NCI-H524 (cell line): ENCODE data around the gene ASCL2.

Experiments
- DNase-seq, 2 experiments: peaks; one replicate each; lab custom pipeline; 2025; lab: John Stamatoyannopoulos, UW

ASCL2 gene

DNA sequence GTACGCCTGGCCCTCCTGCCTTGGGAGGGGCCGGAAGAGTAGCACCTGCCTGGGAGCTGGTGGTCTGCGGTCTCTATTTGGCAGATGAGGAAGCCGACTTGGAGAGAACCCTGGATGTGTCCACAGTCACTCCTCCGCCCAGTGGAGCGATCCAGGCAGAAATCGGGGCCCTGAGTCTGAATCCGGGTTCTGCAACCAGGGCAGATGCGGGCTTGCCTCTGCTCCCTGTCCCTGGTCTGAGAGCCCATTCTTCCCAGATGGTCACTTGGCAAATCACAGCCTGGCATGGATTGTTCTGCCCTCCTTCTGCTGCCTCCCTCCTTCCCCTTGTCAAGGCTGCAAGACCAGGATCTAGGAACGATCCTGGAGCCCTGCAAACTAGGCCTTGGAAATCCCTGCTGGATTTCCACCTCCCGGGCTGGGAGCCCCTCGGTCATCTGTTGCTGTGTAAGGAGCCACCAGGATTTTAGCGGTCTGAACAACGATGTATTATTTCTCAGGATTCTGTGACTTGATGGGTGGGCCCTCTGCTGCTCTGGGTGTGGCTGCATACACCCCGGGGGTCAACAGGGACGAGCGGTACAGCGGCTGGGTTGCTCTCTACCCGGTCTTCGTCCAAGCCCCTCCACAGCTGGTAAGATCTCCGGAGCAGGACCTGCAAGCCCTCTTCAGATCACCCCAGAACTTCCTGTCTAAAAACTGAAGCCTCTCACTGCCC lies 2.0 kb upstream of the ASCL2 start:
- DNase-seq: no peak

DNA sequence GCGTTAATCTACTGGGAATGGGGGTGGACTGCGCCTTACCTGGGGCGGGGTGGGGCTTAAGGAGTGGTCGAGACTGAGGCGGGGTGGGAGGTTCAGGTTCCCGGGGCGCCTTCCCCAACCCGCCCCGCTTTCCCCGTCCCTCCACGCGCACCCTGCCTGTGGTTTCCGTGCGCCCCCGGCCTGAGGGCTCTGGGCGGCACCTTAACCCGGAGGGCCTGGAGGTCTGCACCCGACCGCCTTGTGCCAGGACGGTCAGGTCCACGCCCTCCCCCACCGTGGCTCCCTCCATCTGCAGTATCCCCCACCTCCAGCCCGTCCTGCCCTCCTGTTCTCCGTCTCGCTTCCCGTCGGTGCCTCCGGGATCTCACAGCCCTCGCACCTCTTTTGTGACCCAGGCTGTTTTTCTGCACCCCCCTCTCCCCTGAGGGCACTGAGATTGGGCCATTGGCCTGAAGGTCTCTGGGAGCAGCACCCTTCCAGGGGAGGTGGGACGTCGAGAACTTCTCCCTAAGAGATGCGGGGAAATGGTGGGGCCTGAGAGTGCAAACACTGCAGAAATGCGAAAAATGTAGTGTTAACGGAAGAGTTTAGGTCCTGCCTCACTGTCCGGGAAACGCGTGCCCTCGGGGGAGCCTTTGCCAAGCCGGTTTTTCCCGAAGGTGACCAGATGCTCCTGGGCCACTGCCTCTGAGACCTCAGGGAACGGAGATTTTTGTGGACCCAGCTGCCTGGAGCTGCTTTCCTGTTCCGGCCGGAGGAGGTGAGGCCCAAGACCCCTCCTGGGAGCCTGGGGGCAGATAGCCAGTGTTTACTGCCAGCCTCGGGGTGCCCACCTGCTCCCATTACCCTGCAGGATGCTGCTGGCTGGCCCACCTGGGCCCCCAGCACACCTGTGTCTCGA lies 1.2 kb upstream of the ASCL2 start:
- no peak for DNase-seq

DNA sequence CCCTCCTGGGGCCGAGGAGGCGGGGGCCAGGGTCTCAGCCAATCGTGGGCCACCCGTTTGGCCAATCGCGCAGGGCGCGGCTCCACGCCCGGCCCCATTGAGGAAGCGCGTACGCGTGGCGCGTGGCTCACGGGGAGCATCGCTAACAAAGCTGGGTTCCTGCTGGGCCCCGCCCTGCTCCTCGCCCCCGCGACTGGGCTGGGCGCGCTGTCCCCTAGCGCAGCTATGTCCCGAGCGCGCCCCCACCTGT lies 614 bp upstream of the ASCL2 start:
- no peak for DNase-seq

DNA sequence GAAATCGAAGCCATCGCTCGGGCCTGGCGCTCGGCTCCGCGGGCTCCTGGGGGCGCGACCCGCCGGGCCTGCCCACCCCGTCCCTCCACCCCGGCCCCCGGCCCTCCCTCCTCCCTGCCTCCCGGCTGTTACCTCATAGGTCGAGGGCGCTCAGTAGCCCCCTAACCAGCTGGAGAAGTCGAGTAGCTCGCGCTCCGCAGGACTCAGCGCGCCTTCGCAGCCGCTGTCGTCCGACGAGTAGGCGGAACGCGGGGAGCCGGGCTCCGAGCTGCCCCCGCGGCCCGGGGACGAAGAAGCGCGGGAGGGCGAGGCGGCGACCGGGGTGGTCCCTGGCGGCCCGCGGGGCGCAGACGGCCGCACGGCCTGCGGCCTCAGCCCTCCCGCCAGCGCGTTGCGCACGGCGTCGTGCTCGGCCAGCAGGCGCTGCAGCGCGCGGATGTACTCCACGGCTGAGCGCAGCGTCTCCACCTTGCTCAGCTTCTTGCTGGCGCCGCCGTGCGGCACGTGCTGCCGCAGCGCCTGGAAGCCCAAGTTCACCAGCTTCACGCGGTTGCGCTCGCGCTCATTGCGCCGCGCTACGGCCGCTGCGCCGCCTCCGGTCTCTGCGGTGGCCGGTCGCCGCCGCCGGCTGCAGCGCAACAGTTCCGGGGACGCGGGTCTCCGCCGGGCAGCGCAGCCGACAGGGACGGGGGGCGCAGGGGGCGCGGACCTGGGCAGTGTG lies 627 bp downstream of the ASCL2 start:
- DNase-seq: peak; percentile 7 to 58

- no peak for DNase-seq
Measured at GRCh38 chr11:2268729-2269600, 1.4 kb downstream of the ASCL2 start.

- DNase-seq: no peak
Measured at GRCh38 chr11:2267851-2268728, 2.3 kb downstream of the ASCL2 start.

- DNase-seq: no peak
Measured at GRCh38 chr11:2267306-2267850, 3.0 kb downstream of the ASCL2 start.

DNA sequence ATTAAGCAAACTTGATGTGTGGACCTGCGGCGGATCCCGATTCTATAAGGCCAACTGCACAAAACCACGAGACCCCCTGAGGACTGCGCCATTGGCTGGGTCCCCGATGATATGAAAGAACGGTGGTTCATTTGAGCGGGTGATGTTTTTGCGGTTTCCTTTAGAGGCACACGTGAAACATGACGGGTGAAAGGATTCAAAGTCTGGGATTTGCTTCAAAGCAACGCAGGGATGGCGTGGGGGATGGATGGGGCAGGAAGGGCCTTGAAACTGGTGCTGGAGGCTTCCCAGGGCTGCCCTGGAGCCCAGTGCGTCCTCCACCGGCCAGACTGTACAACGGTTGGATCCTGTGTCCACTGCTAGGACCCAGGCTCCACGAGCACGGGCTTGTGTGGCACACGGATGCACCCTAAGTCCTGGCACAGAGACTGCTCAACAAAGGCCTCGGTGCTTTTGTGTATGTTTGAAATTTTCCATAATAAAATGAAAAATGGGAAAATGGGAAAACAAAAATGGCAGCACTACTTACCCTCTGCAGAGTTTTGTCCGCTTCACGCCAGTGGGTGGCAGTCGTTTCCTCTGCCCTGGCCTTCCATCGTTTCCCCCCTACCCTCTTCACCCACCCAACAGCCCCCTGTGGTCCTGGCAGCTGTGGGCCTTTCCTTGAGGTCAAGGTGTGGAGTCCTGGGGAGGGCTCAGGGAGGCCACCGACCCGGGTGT lies 3.6 kb downstream of the ASCL2 start:
- DNase-seq: no peak

DNA sequence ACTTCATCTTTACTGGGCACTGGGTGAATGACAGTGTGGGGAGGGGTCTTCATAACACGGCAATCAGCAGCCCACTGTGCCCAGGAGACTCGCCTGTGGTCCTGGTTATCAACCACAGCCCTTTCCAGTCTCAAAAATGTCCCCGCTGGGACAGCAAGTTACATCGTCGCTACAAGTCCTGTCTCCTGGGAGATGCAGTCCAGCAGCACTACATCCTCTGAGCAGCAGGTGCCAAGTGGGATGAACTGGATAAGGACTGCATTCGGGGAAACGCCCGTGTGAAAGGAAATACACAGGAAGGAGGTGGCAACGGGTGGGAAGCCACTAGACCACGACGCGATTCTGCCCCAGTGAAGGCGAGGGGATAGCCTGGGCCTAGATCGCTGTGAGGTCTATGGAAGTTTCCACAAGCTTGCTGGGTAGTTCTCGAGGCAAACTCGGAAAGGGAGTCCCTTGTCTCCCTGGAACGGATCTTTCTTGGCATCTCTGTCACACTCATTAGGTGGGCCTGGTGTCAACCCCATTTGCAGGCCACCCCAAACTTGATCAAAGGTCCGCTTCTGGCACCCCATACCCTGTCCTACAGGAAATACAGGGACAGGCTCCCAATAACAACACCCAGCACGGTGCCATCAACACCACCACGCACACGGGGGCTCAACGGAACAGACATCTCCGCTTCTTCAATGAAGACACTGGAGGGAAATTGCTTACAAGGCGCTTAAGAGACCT lies 4.4 kb downstream of the ASCL2 start:
- no peak for DNase-seq

DNA sequence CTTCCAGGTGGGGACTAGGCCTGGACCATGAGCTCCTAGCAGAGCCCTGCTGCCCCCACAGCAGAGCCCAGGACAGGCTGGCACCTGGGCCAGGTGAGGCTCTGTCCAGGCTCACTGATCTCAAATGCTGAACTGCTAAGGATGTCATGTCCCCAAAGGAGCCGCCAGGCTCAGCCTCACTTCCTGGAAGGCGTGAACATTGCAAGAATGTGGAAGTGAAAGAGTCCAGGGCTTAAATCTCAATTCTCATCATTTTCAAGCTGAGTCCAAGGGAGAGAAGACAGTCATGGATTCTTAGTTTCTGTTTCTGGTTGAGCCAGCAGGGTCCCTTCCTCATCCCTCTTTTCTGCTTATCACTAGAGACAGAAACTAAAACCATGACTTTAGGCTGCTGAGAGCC lies 5.0 kb downstream of the ASCL2 start:
- DNase-seq: no peak

DNA sequence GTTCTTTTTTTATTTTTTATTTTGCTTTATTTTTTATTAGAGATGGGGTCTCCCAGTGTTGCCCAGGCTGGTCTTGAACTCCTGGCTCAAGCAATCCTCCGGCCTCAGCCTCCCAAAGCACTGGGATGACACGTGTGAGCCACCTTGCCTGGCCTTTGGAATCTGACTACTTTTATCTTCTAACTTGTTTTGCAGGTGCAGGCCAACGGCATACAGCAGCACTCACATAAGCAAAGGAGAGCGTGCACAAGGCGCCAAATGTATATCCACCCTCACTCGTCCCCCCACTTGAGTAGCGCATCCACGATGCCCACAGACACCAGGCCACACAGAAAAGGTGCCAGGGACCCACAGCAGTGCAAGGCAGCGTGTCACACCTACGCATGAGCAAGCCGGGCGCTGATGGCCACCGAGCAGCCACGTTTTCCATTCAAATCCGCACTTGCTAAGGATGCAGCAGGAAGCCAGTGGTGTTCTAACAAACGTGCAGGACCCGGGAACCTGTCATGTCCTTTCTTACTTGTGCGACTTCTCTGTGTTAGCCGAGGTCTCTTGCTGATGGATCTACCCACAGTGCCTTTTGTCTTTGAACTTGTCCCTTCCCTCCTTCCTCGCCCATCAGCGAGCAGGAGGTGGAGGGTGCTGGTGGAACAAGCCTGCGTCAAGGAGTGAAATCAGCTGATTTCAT lies 5.9 kb downstream of the ASCL2 start:
- DNase-seq: no peak

GRCh38 chr11:2263724-2264360 lies 6.5 kb downstream of the ASCL2 start:
- DNase-seq: no peak

- no peak for DNase-seq
Measured at GRCh38 chr11:2263071-2263565, 7.3 kb downstream of the ASCL2 start.

- no peak for DNase-seq
Measured at GRCh38 chr11:2262301-2263070, 7.9 kb downstream of the ASCL2 start.

DNA sequence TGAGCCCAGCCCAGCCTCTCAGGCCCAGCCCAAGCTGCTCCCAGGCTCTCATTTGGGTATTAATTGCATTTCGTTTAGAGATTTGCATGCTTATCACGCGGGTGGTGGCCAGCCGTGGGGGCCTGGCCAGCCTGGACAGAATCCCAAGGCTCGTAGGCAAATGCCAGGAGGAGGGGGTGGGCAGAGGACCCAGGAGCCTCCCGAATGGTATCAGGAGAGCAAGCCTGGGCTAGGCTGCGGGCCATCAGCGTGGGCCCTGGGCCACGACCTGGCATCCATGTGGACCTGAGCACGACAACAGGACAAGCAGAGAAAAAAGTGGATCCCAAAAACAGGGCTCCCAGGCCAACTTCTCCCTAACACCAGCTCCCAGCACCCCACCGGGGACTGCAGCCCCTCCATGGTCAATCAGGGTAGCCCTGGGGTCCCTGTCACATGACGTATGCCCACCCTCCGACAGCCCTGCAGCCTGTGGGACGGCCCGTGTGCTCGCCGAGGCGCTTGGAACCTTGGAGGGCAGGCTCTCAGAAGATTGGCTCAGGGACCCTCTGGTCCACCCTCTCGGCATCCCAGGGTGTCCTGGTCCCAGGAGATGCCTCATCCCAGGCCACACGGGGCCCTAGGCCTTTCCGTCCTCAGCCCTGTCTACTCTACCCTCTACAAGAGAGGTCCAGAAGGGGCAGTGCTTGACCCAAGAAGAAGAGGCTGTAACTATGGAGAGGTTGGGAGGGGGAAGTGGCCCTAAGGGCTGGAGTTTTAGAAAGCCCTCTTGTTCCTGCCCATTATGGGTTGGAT lies 8.8 kb downstream of the ASCL2 start:
- DNase-seq: no peak
